ENCODE measurements around the gene INSYN2B. TPM values are rescaled to one million over a fixed set of nuclear protein-coding genes. Genes with fewer than 3 reads are reported as not detected.
A peak's percentile ranks its signal among the peaks of the same experiment; 100 is the strongest.

INSYN2B gene
- total RNA-seq, 1 experiment from 2014 or later = 11.1 TPM

DNA sequence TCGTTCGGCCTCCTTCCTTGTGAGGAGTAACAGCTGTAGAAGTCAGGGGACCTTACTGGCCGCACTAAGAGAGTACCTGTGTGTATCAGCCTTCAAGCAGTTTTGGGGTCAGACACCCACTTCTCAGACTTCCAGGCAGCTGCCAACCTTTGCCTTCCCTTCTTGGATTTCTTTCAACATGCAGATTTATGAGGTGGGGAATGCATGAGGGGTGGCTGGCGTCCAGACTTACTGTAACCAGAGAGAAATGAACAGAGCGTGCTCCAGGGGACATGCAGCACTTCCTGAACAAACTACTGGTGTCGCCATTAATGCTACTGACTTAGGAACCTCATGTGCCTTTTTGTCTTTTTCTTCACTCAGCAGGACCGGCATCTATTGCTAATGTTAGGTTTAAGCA is 46.7 kb downstream of the INSYN2B start:
- DNase-seq (ENCODE audit: low read depth) = no peak

DNA sequence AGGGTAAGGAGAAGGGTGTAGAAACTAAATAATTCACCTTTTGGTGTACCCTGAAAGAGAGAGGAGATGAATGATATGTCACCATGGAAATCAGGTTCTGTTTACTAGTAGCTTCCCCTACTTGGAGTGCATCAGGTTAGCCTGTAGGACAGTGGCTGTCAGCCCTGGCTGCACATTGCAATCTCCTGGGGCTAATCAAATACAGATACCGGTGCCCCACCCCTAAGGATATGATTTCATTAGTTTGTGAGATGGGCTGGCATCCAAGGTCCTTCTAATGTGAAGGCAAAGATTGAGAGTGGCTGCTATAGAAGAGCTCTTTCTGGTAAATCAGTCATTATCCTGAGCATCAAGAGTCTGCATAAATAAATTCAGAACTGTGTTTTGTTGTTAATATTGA is 47.2 kb downstream of the INSYN2B start:
- no peak for DNase-seq (ENCODE audit: low read depth)

DNA sequence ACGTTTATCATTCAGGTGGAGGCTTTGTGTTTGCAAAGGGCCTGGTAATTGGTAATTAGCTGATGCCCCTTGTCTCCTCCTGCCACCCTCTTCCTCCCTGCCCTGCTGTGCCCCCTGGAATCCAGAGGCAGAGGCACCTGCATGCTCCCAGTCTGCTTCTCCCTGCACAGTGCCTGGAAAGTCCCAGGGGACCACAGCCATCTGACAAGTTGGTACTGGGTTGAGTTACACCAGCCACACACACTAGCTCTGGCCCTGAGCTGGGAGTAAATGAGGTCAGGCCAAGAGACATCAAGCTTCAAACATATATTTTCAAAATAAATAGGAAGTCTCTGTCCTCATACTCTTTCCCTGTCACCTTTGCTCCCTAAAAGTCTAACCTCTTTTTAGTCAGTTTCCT is 56.3 kb downstream of the INSYN2B start:
- DNase-seq (ENCODE audit: low read depth) = no peak

DNA sequence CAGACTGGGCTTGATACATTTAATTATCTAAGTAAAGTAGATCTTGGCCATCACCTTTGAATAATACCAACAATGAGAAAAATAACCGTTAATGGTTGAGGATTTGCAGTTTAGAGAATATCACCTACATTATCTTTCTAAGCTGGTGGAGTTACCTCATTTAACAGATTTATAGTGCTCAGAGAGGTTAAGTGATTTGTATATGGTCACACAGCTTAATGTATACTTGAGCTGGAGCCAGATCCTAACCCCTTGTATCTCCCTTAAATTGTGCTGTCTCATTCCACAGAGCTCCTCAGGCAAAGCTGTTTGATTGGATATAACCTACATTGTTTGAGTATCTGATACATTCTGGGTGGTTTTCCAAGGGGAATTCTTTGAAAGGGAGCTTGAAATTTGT is 57.8 kb downstream of the INSYN2B start:
- no peak for DNase-seq (ENCODE audit: low read depth)

DNA sequence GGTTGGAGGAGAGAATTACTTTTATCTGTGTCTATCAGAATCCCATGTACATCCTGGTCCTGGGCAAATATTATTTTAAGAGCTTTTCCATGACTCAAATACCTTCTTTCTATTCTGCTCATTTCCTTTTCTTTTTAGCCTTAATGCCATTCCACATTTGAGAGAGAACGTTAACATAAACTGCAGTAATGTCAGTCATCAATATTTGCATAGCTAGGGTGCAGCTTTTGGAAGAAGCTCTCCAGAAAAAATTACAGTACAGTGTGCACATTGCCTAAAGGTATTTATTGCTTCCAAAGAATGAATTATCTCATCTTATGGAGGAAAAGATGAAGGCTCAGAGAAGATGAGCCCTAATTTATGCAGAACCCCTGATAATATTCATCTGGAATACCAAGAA is 58.3 kb downstream of the INSYN2B start:
- DNase-seq (ENCODE audit: low read depth) = no peak

DNA sequence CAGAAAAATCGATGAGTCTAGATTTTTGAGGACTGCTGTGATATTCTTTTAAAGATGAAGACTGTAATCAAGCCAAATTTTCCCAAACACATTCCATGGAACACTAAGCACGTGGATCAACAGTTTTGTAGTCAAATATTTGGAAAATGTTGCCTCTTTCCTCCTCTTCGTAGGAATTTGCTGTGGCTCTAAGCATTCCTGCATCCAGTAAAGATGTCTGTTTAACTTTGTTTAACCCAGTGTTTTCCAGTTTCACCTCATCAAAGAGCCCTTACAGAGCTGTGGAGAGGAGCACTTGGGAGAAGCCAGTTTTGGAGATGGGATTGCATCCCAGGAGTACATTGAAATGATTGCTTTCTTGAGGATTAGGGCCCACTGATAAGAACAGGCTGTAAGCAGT is 58.9 kb downstream of the INSYN2B start:
- no peak for DNase-seq (ENCODE audit: low read depth)

DNA sequence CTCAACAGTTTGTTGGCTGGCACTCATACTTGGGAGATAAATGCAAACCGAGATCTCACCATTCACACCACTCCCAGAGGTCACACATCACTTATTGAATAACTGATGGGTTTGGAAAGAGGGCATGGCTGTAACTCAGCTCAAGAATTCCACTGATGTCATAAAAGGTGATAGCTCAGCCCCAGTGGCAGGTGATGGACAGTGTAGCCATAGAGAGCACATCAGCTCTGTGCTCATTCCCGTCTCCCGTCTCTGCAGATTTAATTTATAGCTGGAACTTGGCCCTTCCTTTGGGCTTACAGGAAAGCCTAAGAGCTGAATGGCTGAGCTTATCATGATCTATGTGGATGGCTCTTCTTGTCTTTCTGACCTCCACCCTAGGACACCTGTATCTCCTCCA is 59.8 kb downstream of the INSYN2B start:
- no peak for DNase-seq (ENCODE audit: low read depth)

DNA sequence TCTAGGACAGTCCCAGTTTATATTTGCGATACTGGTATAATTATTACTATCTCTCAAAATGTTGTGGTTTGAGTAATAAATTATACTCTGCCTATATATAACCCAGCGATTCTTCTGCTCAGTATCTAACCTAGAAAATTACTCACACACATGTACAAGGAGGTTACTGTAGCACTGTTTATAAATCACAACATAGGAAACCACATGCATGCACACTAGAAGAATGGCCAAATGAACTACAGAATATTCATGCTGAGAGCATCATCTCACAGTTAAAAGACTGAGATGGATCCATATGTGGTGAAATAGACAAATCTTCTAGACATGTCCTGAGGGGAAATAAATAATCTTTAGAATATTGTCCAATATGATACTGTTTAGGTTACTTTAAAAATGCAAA is 62.1 kb downstream of the INSYN2B start:
- DNase-seq (ENCODE audit: low read depth) = no peak

DNA sequence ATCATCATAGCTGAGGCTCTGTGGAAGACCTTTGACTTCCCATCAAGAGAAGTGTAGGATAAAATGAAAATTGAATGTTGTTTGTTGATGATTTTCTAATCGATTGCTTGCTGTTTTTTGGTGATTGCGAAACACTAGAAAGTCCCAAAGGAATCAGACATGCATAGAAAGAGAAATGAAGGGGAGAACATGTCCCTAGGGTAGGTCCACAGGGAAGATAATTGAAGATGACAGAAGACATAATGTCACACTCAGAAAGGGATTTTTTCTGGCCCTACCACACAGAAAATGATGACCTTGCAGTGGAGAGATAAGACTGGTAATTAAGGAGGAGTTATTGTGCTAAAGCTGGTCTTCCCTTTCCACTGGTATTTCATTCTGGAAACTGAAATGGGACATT is 62.8 kb downstream of the INSYN2B start:
- no peak for DNase-seq (ENCODE audit: low read depth)

DNA sequence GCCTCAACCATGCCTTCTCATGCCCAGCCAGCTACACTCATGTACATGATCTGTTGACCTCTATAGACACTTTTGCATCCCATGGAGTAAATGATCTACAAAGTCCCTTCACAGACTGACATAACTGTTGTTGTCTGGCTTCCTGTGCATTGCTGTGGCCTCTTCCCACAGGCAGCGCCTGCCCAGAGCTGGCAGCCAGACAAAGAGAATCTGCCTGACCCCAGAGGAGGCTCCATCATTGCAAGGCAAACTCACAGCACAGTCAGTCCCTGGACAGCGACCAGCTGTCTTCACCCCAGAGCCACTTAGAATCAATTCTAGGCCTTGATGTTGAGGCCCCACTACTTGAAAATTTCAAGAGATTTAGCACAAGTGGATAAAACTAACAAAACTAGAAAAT is 65.5 kb downstream of the INSYN2B start:
- DNase-seq (ENCODE audit: low read depth) = no peak

DNA sequence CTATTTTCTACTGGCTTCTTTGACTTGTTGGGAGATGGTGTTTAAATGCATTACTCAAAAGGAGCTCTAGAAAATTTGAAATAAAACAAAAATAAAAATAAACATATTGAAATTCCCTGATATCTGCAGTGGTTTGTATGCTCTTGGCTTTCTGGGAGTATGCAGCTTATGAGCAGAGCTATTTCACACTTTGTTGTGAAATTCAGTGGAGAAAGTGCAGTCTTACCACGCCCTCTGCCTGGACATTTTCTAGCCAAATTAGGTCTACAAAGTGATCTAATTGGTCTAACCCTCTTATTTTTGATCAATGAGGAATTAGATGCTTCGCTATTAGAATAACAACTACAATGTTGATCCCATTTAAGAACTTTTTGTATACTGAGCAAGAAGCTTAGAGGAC is 66.8 kb downstream of the INSYN2B start:
- DNase-seq (ENCODE audit: low read depth) = no peak

DNA sequence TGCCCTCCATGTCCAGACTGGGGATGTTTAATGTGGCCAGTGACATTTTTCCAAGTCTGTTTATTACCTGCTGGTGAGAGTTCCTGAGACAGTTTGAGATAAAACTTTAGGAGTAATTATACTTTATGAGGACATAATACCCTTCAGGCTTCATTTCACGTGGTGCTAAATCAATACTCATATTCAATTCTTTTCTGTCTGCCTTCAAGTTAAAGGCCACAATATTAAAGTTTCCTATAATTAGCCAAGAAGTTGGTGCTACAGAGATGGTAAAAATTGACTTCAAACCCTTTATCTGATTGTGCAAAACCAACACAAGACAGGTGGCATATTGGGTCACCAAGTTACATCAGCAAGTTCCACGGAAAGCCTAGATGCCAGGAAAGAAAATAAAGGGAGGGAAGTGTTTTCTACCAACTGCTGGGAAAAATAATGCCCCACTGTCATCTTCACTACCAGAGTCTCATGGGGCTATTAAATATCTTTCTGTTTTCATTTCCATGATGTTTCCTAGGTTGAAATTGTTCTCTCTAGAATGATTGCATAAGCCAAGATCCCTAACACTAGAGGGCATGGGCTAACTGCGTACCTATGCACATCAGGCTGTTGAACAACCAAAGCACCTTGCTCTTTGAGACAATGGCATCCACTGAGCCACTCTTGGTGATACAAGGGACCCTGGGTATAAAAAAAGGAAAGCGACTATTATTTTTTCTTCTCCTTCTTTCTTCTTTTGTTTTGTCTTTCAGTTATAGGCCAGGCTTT is 68.7 kb downstream of the INSYN2B start:
- no peak for DNase-seq (ENCODE audit: low read depth)

DNA sequence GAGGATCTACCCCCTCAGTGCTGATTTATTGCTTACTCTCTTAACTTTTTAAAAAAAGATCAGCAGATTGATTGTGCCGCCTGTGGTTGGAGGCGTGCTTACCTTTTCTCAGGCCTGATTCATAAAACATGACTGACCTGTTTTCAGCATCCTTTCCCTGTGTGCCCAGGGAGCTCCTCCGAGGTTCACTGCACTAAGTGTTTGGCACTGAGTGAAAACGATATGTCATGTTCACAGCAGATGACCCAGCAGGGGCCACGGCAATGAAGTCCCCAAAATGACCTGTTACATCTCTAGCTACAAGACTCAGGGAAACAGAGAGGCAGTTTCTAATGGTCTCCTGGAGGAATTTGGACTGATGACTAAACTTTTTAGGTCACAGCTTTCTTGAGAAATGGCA is 69.9 kb downstream of the INSYN2B start:
- no peak for DNase-seq (ENCODE audit: low read depth)

DNA sequence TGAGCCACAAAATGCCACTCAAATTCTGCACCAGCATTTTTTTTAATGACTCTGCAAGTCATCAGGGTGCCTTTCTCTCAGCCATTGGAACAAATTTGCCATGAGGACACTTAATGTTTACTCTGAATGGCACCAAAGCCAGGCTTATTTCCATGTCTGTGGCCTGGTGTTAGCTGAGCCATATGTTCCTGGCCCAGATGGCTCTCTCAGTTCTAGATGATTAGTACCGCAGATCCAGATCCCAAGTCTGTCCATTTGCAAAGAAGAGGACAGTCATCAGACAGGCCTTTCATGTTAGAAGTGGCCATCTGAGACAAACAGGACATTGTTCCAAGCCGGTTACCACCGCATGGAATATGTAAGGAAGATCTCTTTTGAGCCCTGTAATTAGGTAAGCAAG is 70.3 kb downstream of the INSYN2B start:
- no peak for DNase-seq (ENCODE audit: low read depth)

DNA sequence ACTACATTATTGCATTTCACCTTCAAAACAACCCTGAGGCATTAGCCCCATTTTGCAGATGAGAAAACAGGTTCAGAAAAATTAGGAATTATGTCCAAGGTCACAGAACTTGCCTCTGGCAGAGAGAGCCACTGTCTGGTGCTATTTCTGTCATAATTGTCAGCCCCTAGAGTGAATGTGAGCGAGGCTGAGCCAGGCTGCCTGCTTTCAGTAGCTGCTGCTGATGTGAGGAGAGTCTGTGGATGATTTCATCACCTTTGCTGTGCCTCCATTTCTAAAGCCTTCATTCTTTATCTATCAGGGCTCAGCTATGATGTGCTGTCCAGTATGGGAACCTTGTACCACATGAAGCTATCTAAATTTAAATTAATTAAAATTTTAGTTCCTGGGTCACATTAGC is 71.4 kb downstream of the INSYN2B start:
- DNase-seq (ENCODE audit: low read depth) = no peak

DNA sequence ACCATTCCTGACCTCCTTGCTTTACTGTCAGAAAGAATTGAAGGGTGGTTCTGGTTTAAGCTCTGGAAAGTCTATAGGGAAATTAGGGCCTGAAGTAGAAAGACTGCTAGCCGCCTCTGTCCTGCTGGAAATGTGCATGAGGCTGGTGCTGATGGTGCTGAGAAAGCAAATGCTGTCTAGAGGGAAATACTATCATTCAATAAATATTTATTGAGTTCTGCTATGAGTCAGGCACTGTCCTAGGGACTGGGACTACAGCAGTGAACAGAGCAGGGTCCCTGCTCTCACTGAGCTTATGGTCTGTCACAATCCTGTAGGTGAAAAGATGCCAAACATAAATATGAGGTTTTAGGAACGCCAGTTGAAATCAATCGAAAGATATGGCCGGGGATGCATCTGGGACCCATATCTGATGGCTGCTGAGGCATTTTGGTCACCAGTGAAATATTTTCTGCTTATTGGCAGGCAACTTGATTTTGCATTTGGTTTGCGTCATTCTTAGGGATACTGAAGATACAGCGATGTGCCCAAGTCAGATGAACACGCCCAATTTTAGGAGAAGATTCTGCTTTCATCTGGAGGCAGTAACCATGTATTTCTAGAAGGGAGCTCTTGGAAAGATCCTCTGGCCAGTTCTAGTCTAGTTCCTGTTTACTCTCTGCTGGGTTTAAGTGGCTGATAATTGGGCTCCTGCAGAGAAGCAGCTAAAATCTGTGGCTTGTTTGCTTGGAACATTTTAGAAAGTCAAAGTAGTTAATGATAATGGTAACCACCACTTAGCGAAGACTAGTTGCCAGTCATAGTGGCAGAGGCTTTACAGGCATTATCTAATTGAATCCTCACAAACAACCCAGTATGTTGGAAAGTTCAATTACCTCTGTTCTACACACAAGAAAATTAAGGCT is 73.3 kb downstream of the INSYN2B start:
- no peak for DNase-seq (ENCODE audit: low read depth)

DNA sequence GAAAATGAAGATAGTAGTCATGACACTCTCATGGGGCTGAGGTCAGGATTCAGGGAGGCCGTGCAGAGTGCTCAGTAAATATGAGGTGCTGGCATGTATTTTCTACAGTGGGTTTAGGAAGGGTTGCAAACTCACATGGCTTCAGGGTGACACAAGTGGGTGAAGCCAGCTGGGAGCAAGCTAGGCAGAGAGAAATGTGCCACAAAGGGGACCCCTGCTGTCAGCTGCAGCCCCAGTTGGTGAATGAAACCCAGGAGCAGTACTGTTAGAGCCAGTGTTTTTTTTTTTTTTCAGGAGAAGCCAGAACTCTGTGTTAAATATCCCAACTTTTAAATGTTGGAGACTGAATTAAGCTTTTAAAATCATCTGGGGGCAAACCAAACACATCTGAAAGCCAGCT is 75.3 kb downstream of the INSYN2B start:
- DNase-seq (ENCODE audit: low read depth) = no peak

DNA sequence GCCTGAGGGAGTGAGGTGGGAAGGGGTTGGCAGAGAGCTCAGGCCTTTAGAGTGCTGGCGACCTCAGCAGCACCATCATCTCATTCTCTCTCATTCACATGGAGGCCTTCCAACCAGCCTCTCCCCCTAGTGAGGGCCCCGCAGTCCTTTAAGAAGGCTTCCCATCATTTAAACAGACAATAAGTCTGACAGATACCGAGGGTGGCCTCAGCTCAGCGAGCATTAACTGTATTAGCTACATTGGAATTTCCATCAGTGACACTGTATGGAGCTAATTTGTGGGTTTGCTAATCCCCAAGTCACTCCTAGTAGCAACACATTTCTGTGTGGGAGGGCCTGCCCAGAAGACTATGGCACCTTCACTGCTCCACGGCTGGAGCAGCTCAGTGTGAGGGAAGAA is 75.8 kb downstream of the INSYN2B start:
- DNase-seq (ENCODE audit: low read depth) = no peak

DNA sequence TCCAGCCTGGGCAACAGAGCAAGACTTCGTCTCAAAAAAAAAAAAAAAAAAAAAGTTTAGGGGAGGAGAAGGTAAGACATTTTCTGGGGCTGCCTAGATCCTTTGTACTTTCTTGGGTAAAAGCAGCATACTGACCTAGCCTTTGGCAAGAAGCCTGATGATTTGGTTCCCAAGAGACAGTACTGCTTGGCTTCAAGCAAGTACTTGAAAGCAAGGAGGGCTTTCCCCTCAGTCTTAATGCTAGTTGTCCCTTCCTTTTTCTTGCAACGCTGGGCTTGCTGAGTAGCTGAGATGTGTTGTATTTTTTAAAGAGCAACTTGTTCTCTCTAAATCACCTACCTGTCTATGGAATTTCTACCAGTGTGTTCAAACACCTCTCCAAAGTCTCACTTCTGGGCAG is 76.2 kb downstream of the INSYN2B start:
- DNase-seq (ENCODE audit: low read depth) = no peak

DNA sequence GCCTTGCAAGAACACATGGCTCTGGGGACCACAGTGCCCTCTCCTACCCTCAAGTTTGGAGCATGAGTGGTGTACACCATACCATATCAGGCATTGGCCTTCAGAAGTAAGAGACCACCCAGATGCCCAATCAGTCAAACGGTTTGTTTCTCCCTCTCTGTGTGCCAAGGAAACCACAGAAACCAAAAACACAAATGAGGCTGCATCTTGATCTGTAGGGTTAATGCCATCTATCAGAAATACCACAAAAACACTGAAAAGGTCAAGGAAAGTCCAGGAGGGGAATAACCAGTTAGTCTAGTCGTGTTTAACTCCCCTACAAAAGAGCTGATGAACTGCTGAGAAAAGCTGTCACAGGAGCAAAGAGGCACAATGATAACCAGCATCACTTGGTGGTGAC is 78.4 kb downstream of the INSYN2B start:
- DNase-seq (ENCODE audit: low read depth) = no peak

DNA sequence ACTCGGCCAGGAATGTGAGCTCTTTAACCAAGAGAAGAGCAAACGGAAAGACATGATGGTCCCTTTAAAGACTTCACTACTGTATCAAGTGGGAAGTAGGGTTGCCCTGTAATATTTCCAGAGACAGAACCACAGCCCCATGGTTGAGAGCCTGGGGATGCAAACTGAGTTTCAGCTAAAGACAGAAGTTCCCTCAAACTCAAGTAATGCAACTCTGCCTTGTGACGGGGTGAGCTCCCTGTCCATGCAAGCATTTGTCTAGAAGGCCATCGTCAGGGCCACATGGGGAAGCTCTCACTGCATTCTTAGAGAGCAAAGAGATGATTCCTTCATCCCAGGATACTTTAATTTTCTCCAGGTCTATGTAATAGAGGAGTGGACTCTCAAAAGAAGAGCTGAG is 82.8 kb downstream of the INSYN2B start:
- no peak for DNase-seq (ENCODE audit: low read depth)

DNA sequence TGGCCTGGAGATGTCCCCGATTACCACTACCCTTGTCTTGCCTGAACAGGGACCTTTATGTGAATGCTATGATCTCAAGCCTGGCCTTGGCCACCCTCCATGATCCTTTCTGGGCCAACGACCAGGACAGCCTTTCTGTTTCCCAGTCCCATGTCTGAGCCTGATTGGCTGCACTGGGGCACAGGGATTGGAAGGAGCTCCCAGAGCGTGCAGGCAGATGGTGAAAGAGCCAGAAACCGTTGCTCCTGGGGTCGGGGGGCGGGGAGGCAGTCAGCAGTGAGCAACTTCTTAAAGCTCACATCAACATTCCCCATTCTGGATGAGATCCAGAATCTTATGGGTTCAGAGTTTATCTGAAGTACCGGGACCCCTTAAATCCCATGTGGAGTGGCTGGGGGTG is 84.4 kb downstream of the INSYN2B start:
- DNase-seq (ENCODE audit: low read depth) = no peak

DNA sequence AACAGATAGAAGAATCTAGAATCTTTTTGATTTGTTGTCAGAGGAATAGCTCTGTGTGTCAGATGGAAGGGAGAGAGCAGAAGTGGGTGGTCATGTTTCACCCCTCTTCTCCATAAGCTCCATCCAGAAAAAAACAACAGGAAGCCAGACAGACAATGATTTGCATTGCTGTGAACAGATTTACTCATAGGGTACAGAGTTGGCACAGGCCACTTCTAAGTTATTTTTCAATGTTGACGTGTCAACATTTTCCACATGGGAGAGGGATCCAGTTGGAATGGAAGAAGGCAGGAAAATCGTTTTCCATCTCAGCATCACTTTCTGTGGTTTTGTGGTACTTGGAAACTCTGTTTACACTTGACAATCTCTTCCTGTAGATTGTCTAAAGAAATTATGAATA is 86.7 kb downstream of the INSYN2B start:
- DNase-seq (ENCODE audit: low read depth) = peak; percentile 41

All from Daoy (cell line).